K562 (cell line): ENCODE data around the gene METRN. TPM values are rescaled to one million over a fixed set of nuclear protein-coding genes. Genes with fewer than 3 reads are reported as not detected.

Source experiments
- ATAC-seq: fragments of 200-7000 bp; cut with Tn5 transposase; 3 replicates; pipeline ENCODE4 v1.9.1; 2020; ENCODE audit warnings: moderate library complexity
- BruUV-seq: library from RNA; stranded (reverse); fragments of 400-500 nt; replicated peaks from 2 replicates; lab custom pipeline; 2021; lab: Mats Ljungman, UMichigan
- CTCF ChIA-PET: fragments of 300-600 bp; formaldehyde crosslinking; extraction: SDS; loops from one replicate; lab custom pipeline; 2021; ENCODE audit warnings: low intra/inter-chr PET ratio; lab: Yijun Ruan, JAX
- POLR2A ChIA-PET: fragments of 300-600, 350-650 bp; sonication (Branson Sonifier 250); formaldehyde crosslinking; extraction: SDS; loops from one replicate; lab custom pipeline; 2021; ENCODE audit warnings: antibody characterized with exemption, inconsistent platforms; lab: Yijun Ruan, JAX
- DNase-seq, 4 experiments: peaks; one replicate each; pipeline versions ENCODE4 v3.0.0 to v3.0.0-alpha.2; 2011 to 2018; ENCODE audit warnings: low spot score in 3 of 4, mixed read lengths in 3 of 4; ENCODE audit errors: extremely low read depth in 1 of 4
- FAIRE-seq: peaks from 2 replicates; lab custom pipeline; 2011; peaks lifted over from hg19 to GRCh38; lab: Jason Lieb, UNC
- H2AFZ ChIP-seq: 2 replicates; pipeline ENCODE4 v1.6.0; 2011; ENCODE audit warnings: low read depth, low read length, control low read depth, inconsistent platforms
- H3K27ac ChIP-seq: fragments of 200-600 bp; 3 replicates; pipeline ENCODE4 v1.8.0; 2011; ENCODE audit warnings: low read depth, mild to moderate bottlenecking, control low read depth, inconsistent platforms, low read length, moderate library complexity, mixed read lengths; ENCODE audit errors: extremely low read depth
- H3K27me3 ChIP-seq, 2 experiments: fragments of 300-600 bp in 1 of 2; 2 replicates in 1 of 2; 3 replicates in 1 of 2; pipeline versions ENCODE4 v1.6.0 to v1.8.0; 2011; ENCODE audit warnings: inconsistent platforms in 2 of 2, low read length in 2 of 2, mild to moderate bottlenecking in 1 of 2, mixed read lengths in 1 of 2, moderate library complexity in 1 of 2; ENCODE audit not compliant: control insufficient read depth in 2 of 2, insufficient read depth in 2 of 2
- H3K36me3 ChIP-seq: fragments of 300-600 bp; 3 replicates; pipeline ENCODE4 v1.8.0; 2011; ENCODE audit warnings: mild to moderate bottlenecking, low read length, inconsistent platforms; ENCODE audit not compliant: control insufficient read depth, insufficient read depth
- H3K4me1 ChIP-seq, 2 experiments: fragments of 200-600 bp in 1 of 2; replicated peaks in 1 of 2; 2 replicates in 1 of 2; 3 replicates in 1 of 2; pipeline versions ENCODE4 v1.5.1 to v1.8.0; 2011; ENCODE audit warnings: inconsistent platforms in 2 of 2, low read length in 2 of 2, mild to moderate bottlenecking in 1 of 2, mixed read lengths in 1 of 2, moderate library complexity in 1 of 2; ENCODE audit not compliant: control insufficient read depth in 2 of 2, insufficient read depth in 2 of 2
- H3K4me2 ChIP-seq: 2 replicates; pipeline ENCODE4 v1.6.1; 2011; ENCODE audit warnings: low read length, control low read depth, inconsistent platforms, mixed read lengths; ENCODE audit not compliant: insufficient read depth
- H3K4me3 ChIP-seq: fragments of 200-600 bp; sonication (generic), shearing (Covaris generic); 2 replicates; pipeline ENCODE4 v1.5.1; 2016; ENCODE audit warnings: control low read depth, inconsistent platforms
- H3K79me2 ChIP-seq: fragments of 200-600 bp; 3 replicates; pipeline ENCODE4 v1.8.0; 2011; ENCODE audit warnings: low read length, inconsistent platforms; ENCODE audit not compliant: control insufficient read depth, insufficient read depth
- H3K9ac ChIP-seq, 2 experiments: 2 replicates each; pipeline versions ENCODE4 v1.6.0 to v1.6.1; 2011; ENCODE audit warnings: low read depth in 2 of 2, low read length in 2 of 2, control low read depth in 1 of 2, inconsistent platforms in 1 of 2, mild to moderate bottlenecking in 1 of 2, mixed read lengths in 1 of 2; ENCODE audit not compliant: insufficient read depth in 1 of 2
- H3K9me1 ChIP-seq: one replicate; pipeline ENCODE4 v1.6.0; 2011; ENCODE audit warnings: inconsistent platforms, mild to moderate bottlenecking, low read length, moderate library complexity; ENCODE audit not compliant: control insufficient read depth, insufficient read depth
- H3K9me3 ChIP-seq: replicated peaks from 2 replicates; pipeline ENCODE4 v1.5.1; 2011; ENCODE audit warnings: low read depth, low read length, inconsistent platforms; ENCODE audit not compliant: control insufficient read depth, insufficient read depth
- H4K20me1 ChIP-seq: replicated peaks from 2 replicates; pipeline ENCODE4 v1.6.1; 2011; ENCODE audit warnings: low read length, inconsistent platforms, mixed read lengths; ENCODE audit not compliant: control insufficient read depth, insufficient read depth
- GABPB1 ChIP-seq: sonication (generic); formaldehyde crosslinking; IDR thresholded peaks from 2 replicates; pipeline ENCODE4 v1.8.0; 2022; ENCODE audit warnings: mild to moderate bottlenecking, missing genetic modification reagents
- HDGF ChIP-seq: fragments of 450-650 bp; IDR thresholded peaks from 2 replicates; pipeline ENCODE4 v1.6.1; 2016
- HNRNPL ChIP-seq: fragments of 200-400 bp; formaldehyde crosslinking; IDR thresholded peaks from 2 replicates; pipeline ENCODE4 v1.6.1; 2017; ENCODE audit warnings: low read depth, mild to moderate bottlenecking, low read length
- KLF6 ChIP-seq: fragments of 250-450 bp; sonication (Bioruptor Pico); IDR thresholded peaks from 2 replicates; pipeline ENCODE4 v1.4.0; 2020; ENCODE audit warnings: mild to moderate bottlenecking, moderate library complexity, borderline replicate concordance
- NFXL1 ChIP-seq: fragments of 450-650 bp; formaldehyde crosslinking; IDR thresholded peaks from 2 replicates; pipeline ENCODE4 v1.4.0; 2021; ENCODE audit warnings: mild to moderate bottlenecking
- PHB2 ChIP-seq: fragments of 450-650 bp; IDR thresholded peaks from 2 replicates; pipeline ENCODE4 v1.6.1; 2017; ENCODE audit warnings: low read depth
- POLR2G ChIP-seq: fragments of 200-400 bp; formaldehyde crosslinking; IDR thresholded peaks from 2 replicates; pipeline ENCODE4 v1.6.1; 2017; ENCODE audit warnings: low read depth, mild to moderate bottlenecking, antibody characterized with exemption, low read length, moderate library complexity
- PRPF4 ChIP-seq: fragments of 200-400 bp; formaldehyde crosslinking; IDR thresholded peaks from one replicate; pipeline ENCODE4 v1.6.1; 2017; ENCODE audit warnings: low read length, low read depth, mild to moderate bottlenecking; ENCODE audit not compliant: insufficient read depth, poor library complexity, severe bottlenecking
- RBFOX2 ChIP-seq: fragments of 200-400 bp; formaldehyde crosslinking; IDR thresholded peaks from 2 replicates; pipeline ENCODE4 v1.6.1; 2017; ENCODE audit warnings: low read depth, mild to moderate bottlenecking, low read length, moderate library complexity
- SIX5 ChIP-seq, 2 experiments: IDR thresholded peaks; 2 replicates each; pipeline ENCODE4 v1.6.1; 2011; ENCODE audit warnings: low read length in 2 of 2, borderline replicate concordance in 1 of 2, low read depth in 1 of 2, mild to moderate bottlenecking in 1 of 2, moderate library complexity in 1 of 2; ENCODE audit not compliant: insufficient read depth in 1 of 2
- ZNF184 ChIP-seq: sonication (generic); formaldehyde crosslinking; IDR thresholded peaks from 2 replicates; pipeline ENCODE4 v1.5.0; 2020; ENCODE audit warnings: missing genetic modification reagents
- ZNF224 ChIP-seq: sonication (generic); formaldehyde crosslinking; IDR thresholded peaks from 2 replicates; pipeline ENCODE4 v1.8.0; 2022; ENCODE audit warnings: mild to moderate bottlenecking, missing genetic modification reagents
- ZNF274 ChIP-seq: IDR thresholded peaks from 2 replicates; pipeline ENCODE4 v1.6.1; 2011; ENCODE audit warnings: low read depth, mild to moderate bottlenecking, low read length, moderate library complexity, borderline replicate concordance
- WGBS: fragments of 100-300 bp; shearing (Covaris generic); methylation state at CpG from one replicate; pipeline ENCODE4 v1.1.6; 2016; ENCODE audit warnings: low coverage, mixed read lengths; ENCODE audit not compliant: insufficient coverage; ENCODE audit errors: missing lambda C conversion rate; 5-methylcytosine and 5-hydroxymethylcytosine counted together
- in situ Hi-C: fragments of 300-500 bp; cut with MboI; formaldehyde crosslinking; loops from 4 replicates; pipeline ENCODE4 v1.15.0; 2018; ENCODE audit warnings: inconsistent platforms, mixed read lengths
- intact Hi-C: fragments of 100-400 bp; cut with micrococcal nuclease; formaldehyde crosslinking; loops from 2 replicates; pipeline ENCODE4 v1.14.2; 2022
- polyA plus RNA-seq, 8 experiments: library from polyadenylated mRNA; depleted of rRNA in 4 of 8; stranded (reverse) in 5 of 8; unstranded in 3 of 8; fragments of >200 nt; fragmentation: Nextera tagmentation in 2 of 8; fragmentation: Illumina TruSeq in 1 of 8; extraction: Ambion mirVana in 2 of 8; extraction: Trizol in 1 of 8; gene quantifications; 2 replicates each; pipeline versions ENCODE4 v1.2.1 to v1.2.3, GENCODE V29; 2011 to 2014; ENCODE audit warnings: inconsistent platforms in 1 of 8, missing spikeins in 1 of 8
- total RNA-seq, 7 experiments: library from RNA; depleted of rRNA in 6 of 7; stranded (reverse); fragments of >200 nt in 6 of 7; fragmentation: Illumina TruSeq in 2 of 7; extraction: Trizol in 2 of 7; gene quantifications; 2 replicates each; pipeline versions ENCODE4 v1.2.1 to v1.2.3, GENCODE V29; 2011 to 2021; ENCODE audit warnings: low replicate concordance in 1 of 7
- TF ChIP-seq, protein P1 (sequence below), 2 experiments: fragments of 450-650 bp; IDR thresholded peaks; 2 replicates each; pipeline ENCODE4 v1.6.1; 2018; ENCODE audit warnings: mild to moderate bottlenecking in 2 of 2, low read depth in 1 of 2; ENCODE audit not compliant: partially characterized antibody in 2 of 2
- TF ChIP-seq, protein P2 (sequence below): fragments of 450-650 bp; IDR thresholded peaks from 2 replicates; pipeline ENCODE4 v1.6.1; 2018; ENCODE audit warnings: mild to moderate bottlenecking, low read depth; ENCODE audit not compliant: partially characterized antibody

Gene METRN
- total and polyA plus RNA-seq, 9 of the 15 experiments (the other 6 are each of a cell fraction or from before 2014, with no cell fraction given): 0.20 to 89.8 (median 15.4) TPM

DNA sequence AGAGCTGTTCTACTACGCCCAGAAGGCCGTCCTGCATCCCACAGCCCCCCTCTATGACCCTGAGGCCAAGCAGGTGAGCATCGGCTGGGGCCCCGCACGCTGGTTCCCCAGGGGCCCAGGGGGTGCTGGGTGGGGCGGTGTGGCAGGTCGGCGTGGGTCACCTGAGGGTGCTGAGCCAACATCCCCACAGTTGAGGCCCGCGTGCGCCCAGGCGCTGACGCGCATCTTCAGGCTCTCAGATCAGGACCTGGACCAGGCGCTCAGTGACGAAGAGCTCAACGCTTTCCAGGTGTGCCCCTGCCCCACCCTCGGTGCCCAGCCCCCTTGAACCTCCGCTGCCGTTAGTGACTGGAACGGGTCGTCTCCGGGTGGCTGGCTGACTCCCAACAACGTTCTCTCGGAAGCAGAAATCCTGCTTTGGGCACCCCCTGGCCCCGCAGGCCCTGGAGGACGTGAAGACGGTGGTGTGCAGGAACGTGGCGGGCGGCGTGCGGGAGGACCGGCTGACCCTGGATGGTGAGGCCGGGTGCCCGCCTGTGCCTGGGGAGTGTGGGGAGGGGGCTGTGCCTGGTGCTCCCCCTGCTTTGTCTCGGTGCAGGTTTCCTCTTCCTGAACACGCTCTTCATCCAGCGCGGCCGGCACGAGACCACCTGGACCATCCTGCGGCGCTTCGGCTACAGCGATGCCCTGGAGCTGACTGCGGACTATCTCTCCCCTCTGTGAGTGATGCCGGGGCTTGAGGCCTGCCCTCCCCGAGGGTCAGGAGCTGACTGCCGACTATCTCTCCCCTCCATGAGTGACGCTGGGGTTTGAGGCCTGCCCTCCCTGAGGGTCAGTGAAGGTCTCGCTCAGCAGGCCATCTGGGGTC, 44.2 kb upstream of the METRN start:
- in situ Hi-C loops: loop anchor here (10.0 kb wide), 1 partner anchor 276 kb away; the partner anchor contains the start of gene NME4
- H3K4me1 ChIP-seq: peaks cover 24 to 98% of the 10 kb centered on the region in 2 experiments
- H2AFZ ChIP-seq: no peak overlapping the region
- H3K9me1 ChIP-seq: no peaks in the 10 kb centered on the region
- FAIRE-seq (no peak), DNase-seq (no peak), ATAC-seq (no peak)
- H3K4me2 ChIP-seq: no peak overlapping the region
- H3K36me3 ChIP-seq: peaks cover 60% of the 10 kb centered on the region
- peak overlapping the region in 1 of 2 experiments; percentile 98; a peak in 2 of 4 replicates for H3K9ac ChIP-seq
- ChIA-PET POLR2A (interaction anchor here (0.5 to 1.1 kb wide), 3 partner anchors 82 to 128 kb away, joined by 3 read pairs; no protein-coding TSS in a partner anchor), CTCF (no interaction called here)
- peaks cover 28% of the 10 kb centered on the region for H3K79me2 ChIP-seq
- TF ChIP-seq ZNF224 (CRISPR knock-in tag) (no peak), HDGF (no peak), SIX5 (IDR thresholded peaks at IDR 0.05; ENCODE audit: borderline replicate concordance in 1 of 2, insufficient read depth in 1 of 2, low read depth in 1 of 2, low read length in 2 of 2) (no peak), PHB2 (no peak), ZNF184 (CRISPR knock-in tag) (no peak), RBFOX2 (peak; percentile 48), ZNF274 (no peak), KLF6 (no peak), HNRNPL (0 out of 2 replicates have a peak, but pooled peaks have one; percentile 20), NFXL1 (CRISPR knock-in tag) (no peak), GABPB1 (no peak), POLR2G (peak; percentile 49; the same call in 1 of the 2 replicates), PRPF4 (no peak)
- TF ChIP-seq, protein P1, sequence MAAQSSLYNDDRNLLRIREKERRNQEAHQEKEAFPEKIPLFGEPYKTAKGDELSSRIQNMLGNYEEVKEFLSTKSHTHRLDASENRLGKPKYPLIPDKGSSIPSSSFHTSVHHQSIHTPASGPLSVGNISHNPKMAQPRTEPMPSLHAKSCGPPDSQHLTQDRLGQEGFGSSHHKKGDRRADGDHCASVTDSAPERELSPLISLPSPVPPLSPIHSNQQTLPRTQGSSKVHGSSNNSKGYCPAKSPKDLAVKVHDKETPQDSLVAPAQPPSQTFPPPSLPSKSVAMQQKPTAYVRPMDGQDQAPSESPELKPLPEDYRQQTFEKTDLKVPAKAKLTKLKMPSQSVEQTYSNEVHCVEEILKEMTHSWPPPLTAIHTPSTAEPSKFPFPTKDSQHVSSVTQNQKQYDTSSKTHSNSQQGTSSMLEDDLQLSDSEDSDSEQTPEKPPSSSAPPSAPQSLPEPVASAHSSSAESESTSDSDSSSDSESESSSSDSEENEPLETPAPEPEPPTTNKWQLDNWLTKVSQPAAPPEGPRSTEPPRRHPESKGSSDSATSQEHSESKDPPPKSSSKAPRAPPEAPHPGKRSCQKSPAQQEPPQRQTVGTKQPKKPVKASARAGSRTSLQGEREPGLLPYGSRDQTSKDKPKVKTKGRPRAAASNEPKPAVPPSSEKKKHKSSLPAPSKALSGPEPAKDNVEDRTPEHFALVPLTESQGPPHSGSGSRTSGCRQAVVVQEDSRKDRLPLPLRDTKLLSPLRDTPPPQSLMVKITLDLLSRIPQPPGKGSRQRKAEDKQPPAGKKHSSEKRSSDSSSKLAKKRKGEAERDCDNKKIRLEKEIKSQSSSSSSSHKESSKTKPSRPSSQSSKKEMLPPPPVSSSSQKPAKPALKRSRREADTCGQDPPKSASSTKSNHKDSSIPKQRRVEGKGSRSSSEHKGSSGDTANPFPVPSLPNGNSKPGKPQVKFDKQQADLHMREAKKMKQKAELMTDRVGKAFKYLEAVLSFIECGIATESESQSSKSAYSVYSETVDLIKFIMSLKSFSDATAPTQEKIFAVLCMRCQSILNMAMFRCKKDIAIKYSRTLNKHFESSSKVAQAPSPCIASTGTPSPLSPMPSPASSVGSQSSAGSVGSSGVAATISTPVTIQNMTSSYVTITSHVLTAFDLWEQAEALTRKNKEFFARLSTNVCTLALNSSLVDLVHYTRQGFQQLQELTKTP (IDR thresholded peaks at IDR 0.05; ENCODE audit: low read depth in 1 of 2, partially characterized antibody in 2 of 2): no peak
- TF ChIP-seq, protein P2, sequence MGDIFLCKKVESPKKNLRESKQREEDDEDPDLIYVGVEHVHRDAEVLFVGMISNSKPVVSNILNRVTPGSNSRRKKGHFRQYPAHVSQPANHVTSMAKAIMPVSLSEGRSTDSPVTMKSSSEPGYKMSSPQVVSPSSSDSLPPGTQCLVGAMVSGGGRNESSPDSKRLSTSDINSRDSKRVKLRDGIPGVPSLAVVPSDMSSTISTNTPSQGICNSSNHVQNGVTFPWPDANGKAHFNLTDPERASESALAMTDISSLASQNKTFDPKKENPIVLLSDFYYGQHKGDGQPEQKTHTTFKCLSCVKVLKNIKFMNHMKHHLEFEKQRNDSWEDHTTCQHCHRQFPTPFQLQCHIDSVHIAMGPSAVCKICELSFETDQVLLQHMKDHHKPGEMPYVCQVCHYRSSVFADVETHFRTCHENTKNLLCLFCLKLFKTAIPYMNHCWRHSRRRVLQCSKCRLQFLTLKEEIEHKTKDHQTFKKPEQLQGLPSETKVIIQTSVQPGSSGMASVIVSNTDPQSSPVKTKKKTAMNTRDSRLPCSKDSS: no peak
- no peaks in the 10 kb centered on the region for H3K27me3 ChIP-seq
- intact Hi-C loops: no loop called here
- H3K9me3 ChIP-seq: no peaks in the 10 kb centered on the region
- BruUV-seq: no TSS peak
- 92% methylated on average over 17 of the region's 52 CpGs for whole genome bisulfite sequencing
- H4K20me1 ChIP-seq: 0 out of 2 replicates have a peak, but pooled peaks cover 4% of the 10 kb centered on the region
- no peak overlapping the region for H3K27ac ChIP-seq
- H3K4me3 ChIP-seq: no peak overlapping the region
